ENCODE results near the gene LIN28B.

- TF ChIP-seq, protein P1, sequence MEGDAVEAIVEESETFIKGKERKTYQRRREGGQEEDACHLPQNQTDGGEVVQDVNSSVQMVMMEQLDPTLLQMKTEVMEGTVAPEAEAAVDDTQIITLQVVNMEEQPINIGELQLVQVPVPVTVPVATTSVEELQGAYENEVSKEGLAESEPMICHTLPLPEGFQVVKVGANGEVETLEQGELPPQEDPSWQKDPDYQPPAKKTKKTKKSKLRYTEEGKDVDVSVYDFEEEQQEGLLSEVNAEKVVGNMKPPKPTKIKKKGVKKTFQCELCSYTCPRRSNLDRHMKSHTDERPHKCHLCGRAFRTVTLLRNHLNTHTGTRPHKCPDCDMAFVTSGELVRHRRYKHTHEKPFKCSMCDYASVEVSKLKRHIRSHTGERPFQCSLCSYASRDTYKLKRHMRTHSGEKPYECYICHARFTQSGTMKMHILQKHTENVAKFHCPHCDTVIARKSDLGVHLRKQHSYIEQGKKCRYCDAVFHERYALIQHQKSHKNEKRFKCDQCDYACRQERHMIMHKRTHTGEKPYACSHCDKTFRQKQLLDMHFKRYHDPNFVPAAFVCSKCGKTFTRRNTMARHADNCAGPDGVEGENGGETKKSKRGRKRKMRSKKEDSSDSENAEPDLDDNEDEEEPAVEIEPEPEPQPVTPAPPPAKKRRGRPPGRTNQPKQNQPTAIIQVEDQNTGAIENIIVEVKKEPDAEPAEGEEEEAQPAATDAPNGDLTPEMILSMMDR (conservative IDR thresholded peaks at IDR 0.05; ENCODE audit: low read depth, low read length), result no peak
- TF ChIP-seq EZH2 (IDR thresholded peaks at IDR 0.05; ENCODE audit: borderline replicate concordance, low read depth, low read length, poor library complexity, severe bottlenecking), result no peak
Observed at GRCh38 chr6:104958178-104959025, 1.5 kb downstream of the LIN28B start.
